Kidney capillary endothelial cell (primary cell): ENCODE data around the gene MED4.
"Not testable (repeated sequence)": the region's sequence is repeated elsewhere in the genome, so short reads cannot be mapped to it uniquely, and the experiment has no call there.

Experiments used
- DNase-seq: peaks from one replicate; pipeline ENCODE4 v3.0.0-alpha.2; 2018; ENCODE audit warnings: low spot score

The MED4 gene

GRCh38 chr13:48094404-48094780 is 512 bp downstream of the MED4 start:
- DNase-seq: no peak

DNA sequence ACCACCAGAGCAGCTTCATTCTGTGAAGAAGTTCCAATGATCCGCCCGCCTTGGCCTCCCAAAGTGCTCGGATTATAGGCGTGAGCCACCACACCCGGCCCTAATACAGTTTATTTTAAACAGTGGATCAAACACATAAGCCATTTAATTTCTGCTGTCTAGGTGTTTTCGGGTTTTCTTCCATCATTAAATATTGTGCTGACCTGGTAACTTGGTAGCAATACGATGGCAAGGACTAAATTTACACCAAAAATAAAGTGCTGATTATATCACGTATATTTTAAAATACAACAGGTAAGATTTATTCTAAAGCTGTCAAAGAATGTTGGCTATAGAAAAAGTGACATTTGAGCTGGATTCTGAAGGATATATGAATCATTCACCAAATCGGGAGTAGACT is 1.3 kb downstream of the MED4 start:
- DNase-seq: no peak

- DNase-seq: no peak
These were observed 8.6 kb downstream of the MED4 start for GRCh38 chr13:48086272-48086671.

DNA sequence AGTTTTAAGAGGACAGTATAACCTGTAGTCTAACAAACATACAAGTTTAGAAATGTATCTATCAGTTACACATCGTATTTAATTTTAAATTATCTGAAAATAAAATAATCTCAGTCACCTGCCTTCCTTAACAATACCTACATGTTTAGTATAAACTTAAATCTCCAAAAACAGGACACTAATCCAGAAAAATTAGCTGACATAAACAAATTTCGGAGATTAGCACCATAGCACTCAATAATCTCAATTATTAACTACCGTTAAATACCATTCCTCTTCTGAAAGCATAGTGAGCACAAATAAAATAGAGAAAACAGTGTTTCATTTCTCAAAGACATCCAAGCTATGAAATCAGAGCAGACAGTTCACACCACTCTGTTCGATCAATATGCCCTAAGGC is 13.2 kb downstream of the MED4 start:
- DNase-seq: no peak

GRCh38 chr13:48078251-48078656 is 16.6 kb downstream of the MED4 start:
- DNase-seq: no peak

GRCh38 chr13:48074006-48074405 is 20.9 kb downstream of the MED4 start:
- no peak for DNase-seq

GRCh38 chr13:48072787-48073186 is 22.1 kb downstream of the MED4 start:
- DNase-seq: no peak

DNA sequence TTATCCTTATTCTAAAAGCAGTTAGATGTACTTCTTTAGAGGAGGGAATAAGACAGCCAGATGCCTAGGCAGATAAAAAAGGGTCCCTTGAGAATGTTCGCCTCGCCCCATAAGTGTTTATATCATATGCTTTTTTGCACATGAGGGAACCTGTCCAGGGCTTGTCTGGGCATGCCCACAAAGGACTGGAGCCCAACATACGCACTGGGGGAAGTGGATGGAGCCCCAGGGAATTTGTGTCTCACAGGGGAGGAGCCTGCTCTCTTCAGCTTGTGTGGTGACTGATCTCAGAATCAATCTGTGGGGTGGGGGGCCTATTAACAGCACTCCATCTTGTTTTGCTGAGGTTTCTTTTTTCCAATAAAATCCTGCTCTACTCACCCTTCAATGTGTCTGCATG is 22.6 kb downstream of the MED4 start:
- DNase-seq: no peak

DNA sequence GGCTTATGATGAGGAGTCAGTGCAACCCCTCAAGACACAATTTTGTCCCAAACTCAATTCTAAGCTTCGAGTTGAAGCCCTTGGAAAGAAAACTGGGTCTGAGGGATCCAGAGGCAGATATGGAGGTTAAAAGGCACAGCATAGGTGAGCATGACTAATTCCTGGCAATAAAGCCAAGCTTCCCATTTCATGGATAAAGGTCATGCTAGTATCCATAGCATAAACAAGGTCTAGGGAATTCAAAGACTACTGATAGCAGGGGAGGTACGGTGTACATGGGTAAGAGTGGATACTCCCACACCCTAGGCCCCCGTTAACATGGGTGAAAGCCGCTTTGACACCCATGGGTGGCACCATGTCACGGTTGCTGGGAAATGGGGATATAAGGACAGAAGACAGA is 24.0 kb downstream of the MED4 start:
- no peak for DNase-seq

DNA sequence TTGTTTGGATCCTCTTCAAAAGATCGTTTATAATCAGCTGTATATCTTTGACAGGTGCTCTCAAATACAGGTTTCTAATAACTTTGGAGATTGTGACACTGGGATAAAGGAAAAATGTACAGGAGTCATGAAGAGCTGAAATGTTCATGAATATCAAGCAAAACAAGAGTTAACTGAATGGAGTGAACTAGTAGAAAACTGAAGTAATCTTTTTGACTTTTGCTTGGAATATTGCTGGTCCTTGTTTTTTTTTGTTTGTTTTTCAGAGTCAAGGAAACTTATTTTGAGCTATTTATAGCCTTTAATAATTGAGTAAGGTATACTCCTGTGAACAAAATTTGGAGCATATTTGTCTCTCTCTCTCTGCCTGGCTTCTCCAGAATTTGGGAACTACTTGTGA is 25.3 kb downstream of the MED4 start:
- no peak for DNase-seq

- no peak for DNase-seq
These were observed 26.0 kb downstream of the MED4 start for GRCh38 chr13:48068952-48069351.

GRCh38 chr13:48068036-48068435 is 26.9 kb downstream of the MED4 start:
- DNase-seq: no peak

- DNase-seq: no peak
These were observed 28.5 kb downstream of the MED4 start for GRCh38 chr13:48066310-48066989.

GRCh38 chr13:48059951-48060350 is 35.0 kb downstream of the MED4 start:
- not testable (repeated sequence) for DNase-seq

DNA sequence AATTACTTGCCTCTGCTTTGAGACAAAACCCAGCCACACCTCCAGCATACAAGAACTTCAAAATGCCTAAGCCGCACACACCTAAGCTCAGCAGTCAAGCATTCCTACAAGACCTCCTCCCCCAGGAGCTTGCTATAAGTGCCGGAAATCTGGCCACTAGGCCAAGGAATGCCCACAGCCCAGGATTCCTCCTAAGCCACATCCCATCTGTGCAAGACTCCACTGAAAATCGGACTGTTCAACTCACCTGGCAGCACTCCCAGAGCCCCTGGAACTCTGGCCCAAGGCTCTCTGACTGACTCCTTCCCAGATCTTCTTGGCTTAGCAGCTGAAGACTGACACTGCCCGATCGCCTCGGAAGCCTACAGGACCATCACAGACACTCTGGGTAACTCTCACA is 36.4 kb downstream of the MED4 start:
- DNase-seq: not testable (repeated sequence)

GRCh38 chr13:48055712-48056111 is 39.2 kb downstream of the MED4 start:
- no peak for DNase-seq

GRCh38 chr13:48054601-48055000 is 40.3 kb downstream of the MED4 start:
- no peak for DNase-seq

GRCh38 chr13:48050550-48050949 is 44.4 kb downstream of the MED4 start:
- no peak for DNase-seq

GRCh38 chr13:48043789-48044503 is 51.0 kb downstream of the MED4 start:
- DNase-seq: peak; percentile 23

- no peak for DNase-seq
These were observed 52.0 kb downstream of the MED4 start for GRCh38 chr13:48042894-48043293.

DNA sequence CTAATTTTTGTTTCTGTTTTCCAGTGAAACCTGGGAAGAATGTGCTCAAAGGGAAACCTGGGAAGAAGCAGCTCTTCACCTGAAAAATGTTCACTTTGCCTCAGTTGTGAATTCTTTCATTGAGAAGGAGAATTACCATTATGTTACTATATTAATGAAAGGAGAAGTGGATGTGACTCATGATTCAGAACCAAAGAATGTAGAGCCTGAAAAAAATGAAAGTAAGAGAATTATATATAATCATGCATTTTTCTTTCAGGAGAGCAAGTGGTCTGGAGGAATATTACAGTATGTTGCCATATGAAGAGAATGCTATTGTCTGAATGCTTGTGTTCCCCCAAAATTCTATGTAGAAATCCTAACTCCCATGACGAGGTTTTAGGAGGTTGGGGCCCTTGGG is 54.0 kb downstream of the MED4 start:
- DNase-seq: no peak

GRCh38 chr13:48040049-48040448 is 54.9 kb downstream of the MED4 start:
- DNase-seq: no peak

DNA sequence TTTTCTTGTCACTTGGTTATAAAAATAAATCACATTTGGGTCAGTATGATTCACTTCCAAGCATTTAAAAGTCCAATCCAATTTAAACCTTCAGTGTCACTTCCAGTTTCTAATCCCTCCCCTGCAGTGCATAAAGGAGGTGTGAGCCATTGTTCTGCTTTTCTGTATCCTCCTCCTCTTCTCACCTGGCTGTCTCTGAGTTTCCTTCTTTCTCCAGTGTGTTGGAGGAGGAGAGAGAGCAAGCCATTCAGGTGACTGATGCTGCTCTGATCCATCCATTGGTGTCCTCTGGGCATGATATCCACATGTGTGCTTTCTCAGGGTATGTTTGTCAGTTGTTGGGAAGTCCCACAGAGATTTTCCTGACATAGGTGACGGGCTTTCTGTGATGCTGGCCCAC is 56.1 kb downstream of the MED4 start:
- peak; percentile 16 for DNase-seq
